ENCODE measurements around the gene HOXA6.

HOXA6 gene

GRCh38 chr7:27137640-27138315 is 9.8 kb downstream of the HOXA6 start:
- DNase-seq (ENCODE audit: low spot score), result no peak

- peak; percentile 85 for DNase-seq (ENCODE audit: low spot score)
These were observed 13.2 kb downstream of the HOXA6 start for GRCh38 chr7:27134392-27134791.

- DNase-seq (ENCODE audit: low spot score), result no peak
These were observed 14.0 kb downstream of the HOXA6 start for GRCh38 chr7:27133409-27134231.

GRCh38 chr7:27132978-27133377 is 14.6 kb downstream of the HOXA6 start:
- DNase-seq (ENCODE audit: low spot score), result no peak

GRCh38 chr7:27132214-27132613 is 15.4 kb downstream of the HOXA6 start:
- no peak for DNase-seq (ENCODE audit: low spot score)

- no peak for DNase-seq (ENCODE audit: low spot score)
These were observed 16.2 kb downstream of the HOXA6 start for GRCh38 chr7:27131390-27131819.

GRCh38 chr7:27130540-27131389 is 16.8 kb downstream of the HOXA6 start, which contains the start of gene HOXA4:
TSS of gene HOXA4 (minus strand) at chr7:27130757. CDS start at chr7:27130733, 24 bp downstream.
- DNase-seq (ENCODE audit: low spot score), result peak; percentile 98

GRCh38 chr7:27129729-27130539 is 17.6 kb downstream of the HOXA6 start:
- peak; percentile 77 for DNase-seq (ENCODE audit: low spot score)

- no peak for DNase-seq (ENCODE audit: low spot score)
These were observed 18.5 kb downstream of the HOXA6 start for GRCh38 chr7:27128776-27129728.

- no peak for DNase-seq (ENCODE audit: low spot score)
These were observed 19.5 kb downstream of the HOXA6 start for GRCh38 chr7:27128034-27128433.

- DNase-seq (ENCODE audit: low spot score), result no peak
These were observed 20.8 kb downstream of the HOXA6 start for GRCh38 chr7:27126596-27127327.

- no peak for DNase-seq (ENCODE audit: low spot score)
These were observed 21.6 kb downstream of the HOXA6 start for GRCh38 chr7:27125986-27126394.

GRCh38 chr7:27124902-27125689 is 22.5 kb downstream of the HOXA6 start:
- no peak for DNase-seq (ENCODE audit: low spot score)

GRCh38 chr7:27124096-27124901 is 23.3 kb downstream of the HOXA6 start:
- no peak for DNase-seq (ENCODE audit: low spot score)

GRCh38 chr7:27123477-27124053 is 24.0 kb downstream of the HOXA6 start:
- DNase-seq (ENCODE audit: low spot score), result no peak

GRCh38 chr7:27123007-27123476 is 24.5 kb downstream of the HOXA6 start:
- no peak for DNase-seq (ENCODE audit: low spot score)
